ENCODE results near the gene CBLB. TPM values are rescaled to one million over a fixed set of nuclear protein-coding genes. Genes with fewer than 3 reads are reported as not detected.

CBLB gene
- total RNA-seq: 15.7 and 19.3 TPM in 2 replicates

DNA sequence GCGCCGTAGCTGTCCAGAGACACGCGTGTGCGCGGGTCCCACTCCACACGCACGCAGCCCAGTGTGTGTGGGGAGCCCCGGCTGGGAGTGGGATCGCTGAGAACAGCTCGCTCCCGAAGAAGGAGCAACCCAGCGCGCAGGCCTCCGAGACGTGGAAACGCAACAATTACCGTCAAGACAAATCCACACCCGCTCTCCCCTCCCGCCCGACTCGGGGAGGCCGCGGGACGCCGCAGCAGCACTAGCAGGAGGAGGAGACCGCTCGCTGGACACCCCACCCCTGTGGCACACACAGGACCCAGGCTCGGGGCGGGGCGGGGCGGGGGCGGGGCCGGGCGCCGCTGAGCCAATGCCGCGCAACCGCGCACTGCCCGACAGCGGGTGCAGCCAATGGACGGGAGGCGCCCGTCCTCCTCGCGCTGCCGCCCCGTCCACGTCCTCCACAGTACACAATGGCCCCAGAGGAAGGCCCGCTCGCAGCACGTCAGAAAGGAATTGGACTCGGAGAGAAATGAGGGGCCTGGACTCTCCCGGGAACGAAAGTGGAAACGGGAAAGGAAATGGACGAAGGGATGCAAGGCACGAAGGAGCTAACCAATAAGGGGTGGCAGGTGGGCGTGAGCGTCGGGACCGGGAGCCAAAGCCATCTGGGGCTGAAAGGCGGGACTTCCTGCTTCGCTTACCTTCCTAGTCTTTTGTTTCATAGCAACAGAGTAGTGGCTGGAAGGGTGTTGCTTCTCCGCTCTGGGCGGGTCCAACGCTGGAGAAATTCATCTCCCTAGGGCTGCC is at the start of gene CBLB:
TSS of gene CBLB (minus strand) at position 271 of the 789 bp plus-strand sequence. CDS start 1,435 bp downstream, outside the sequence.

